ENCODE measurements around the gene NENF.
"Not testable (repeated sequence)": the region's sequence is repeated elsewhere in the genome, so short reads cannot be mapped to it uniquely, and the experiment has no call there.

The NENF gene

DNA sequence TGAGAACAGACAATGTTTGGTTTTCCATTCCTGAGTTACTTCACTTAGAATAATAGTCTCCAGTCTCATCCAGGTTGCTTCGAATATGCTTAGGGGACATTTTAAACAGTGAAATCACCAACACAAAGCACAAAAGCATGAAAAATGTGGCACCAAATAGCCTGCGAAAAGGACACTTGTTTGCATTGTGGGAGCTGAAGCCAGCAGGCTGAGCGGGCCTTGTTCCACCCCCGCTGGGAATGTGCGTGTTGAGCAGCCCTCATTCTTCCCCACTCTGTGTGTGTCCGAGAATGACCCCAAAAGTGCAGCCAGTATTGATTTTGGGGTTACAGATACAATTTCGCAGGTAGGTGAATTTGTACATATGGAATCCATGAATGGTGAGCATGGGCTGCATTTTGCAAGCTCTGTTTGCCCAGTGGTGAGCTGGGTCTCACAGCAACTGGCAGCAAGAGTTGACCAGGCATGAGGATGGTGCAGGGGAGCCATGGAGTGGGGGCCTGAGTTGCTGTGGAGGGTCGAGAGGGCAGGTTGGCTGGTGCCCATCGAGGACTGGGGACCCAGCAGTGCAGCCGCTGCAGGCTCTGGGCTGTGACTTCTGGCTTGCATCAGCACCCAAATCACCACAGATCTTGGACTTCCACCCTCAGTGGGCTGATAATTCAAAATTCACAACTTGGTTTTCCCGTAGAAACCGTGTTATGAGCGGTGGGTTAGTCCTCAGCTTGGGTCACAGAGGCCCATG, 29.4 kb downstream of the NENF start:
- DNase-seq, result no peak

GRCh38 chr1:212463565-212464285, 31.0 kb downstream of the NENF start:
- no peak for DNase-seq

DNA sequence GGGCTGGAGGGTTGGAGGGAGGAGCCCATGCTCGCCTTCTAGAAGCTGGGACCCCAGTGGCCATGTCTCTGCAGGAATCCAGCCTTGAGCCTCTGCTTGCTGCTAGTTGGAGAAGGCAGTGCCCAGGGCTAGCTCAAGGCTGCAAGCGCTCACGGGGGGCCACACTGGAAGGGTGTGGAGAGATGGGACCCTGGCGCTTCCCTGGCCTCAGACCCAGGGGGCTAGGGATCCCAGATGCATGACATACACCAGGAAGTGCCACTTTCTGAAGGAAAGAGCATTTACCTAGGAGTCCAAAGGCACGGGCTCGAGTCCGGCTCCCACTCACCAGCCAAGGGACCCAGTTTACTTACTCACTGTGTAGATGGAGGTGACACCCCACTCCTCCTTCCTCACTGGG, 32.6 kb downstream of the NENF start:
- DNase-seq, result no peak

DNA sequence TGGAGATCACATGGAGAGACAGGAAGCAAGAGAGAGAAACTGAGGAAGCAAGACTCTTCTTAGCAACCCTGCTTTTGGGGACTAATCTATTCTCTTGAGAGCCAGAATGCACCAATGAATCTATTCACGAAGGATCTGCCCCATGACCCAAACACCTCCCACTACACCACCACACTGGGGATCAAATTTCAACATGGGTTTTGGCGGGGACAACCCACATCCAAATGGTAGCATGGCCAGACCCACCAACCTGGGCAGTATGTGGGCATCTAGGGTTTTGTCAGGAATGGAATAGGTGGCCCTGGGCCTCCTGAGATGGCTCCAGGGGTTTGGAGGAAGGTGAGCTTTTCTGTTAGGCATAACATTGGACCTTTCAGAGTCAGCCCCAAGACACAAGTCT, 33.7 kb downstream of the NENF start:
- no peak for DNase-seq

DNA sequence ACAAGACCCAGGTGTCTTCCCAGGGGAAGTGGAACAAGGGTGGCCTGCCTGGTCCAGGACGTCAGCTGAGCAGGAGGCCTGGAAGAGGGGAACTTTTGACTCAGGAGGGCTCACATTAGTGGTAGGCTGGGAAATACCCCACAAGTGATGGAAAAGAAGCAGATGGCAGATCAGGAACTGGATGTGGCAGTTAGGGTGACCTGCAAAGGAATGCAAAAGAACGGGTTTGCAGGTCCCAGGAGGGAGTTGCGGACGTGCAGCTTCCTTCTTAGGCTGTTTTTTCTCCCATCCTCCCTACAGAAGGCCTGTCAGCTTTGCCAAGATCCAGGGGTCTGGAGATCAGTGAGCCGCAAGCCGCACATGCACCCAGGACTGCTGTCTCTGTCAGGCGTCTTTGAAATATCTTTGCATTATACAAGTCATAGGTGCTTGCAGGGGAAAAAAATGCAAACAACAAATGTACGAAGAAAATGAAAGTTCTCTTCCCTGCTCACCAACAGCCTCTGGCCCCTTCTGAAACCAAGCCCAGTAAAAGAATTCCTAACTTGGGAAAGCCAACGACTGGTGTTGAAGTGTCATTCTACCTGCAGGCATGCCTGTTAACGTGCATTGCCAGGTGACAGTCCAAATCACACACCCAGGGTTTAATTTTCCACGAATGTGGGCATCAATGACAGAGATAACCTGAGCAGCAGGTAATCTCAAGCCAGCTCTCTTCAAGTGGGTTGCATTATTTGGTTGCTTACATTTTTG, 34.4 kb downstream of the NENF start:
- no peak for DNase-seq

DNA sequence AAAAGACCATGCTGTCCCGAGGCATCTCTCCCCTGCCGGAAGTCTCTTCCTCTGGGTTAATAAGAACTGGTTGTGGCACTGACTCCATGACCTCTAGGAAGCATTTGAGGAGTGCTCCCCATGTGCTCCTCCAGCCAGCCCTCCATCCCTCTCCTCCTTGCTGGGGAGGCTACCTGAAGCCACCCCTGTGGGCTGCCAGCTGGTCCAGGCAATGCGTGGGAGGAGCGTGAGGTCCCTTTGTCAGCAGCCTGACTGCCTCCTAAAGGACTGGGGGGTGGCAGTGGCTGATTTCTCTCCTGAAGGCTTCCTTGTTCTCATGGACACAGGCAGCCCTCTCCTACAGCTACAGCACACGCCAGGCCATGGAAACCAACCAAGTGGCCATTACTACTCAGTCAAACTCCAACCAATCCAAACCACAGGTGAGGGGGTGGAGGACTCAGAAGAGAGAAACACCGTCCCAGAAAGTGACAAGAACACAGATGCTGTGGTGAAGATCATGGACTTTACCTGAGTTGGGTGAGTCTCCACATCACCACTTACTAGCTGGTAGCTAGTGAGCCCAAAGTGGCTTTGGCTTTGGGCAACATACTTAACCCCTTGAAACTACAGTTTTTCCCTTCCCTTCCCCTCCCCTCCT, 35.2 kb downstream of the NENF start:
- DNase-seq, result no peak

DNA sequence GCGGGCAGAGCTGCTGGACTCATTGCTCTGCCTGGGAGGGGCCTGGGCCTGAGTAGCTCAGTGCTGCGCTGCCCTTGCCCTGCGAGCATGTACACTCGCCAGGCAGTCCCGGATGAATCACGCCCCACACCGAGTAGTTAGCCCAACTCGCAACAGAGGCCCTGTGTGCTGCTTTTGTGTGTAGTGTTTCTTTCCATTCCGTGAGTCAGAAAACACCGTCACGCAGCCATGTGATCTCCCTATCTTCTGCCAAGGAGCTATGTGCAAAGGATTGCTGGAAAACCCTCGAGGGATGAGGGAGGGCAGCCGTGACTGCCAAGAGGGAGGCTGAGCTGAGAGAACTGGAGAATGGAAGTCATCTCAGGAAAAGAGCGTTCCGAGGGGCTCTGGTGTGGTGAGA, 37.3 kb downstream of the NENF start:
- DNase-seq, result no peak

GRCh38 chr1:212471286-212471685, 38.6 kb downstream of the NENF start:
- DNase-seq, result no peak

DNA sequence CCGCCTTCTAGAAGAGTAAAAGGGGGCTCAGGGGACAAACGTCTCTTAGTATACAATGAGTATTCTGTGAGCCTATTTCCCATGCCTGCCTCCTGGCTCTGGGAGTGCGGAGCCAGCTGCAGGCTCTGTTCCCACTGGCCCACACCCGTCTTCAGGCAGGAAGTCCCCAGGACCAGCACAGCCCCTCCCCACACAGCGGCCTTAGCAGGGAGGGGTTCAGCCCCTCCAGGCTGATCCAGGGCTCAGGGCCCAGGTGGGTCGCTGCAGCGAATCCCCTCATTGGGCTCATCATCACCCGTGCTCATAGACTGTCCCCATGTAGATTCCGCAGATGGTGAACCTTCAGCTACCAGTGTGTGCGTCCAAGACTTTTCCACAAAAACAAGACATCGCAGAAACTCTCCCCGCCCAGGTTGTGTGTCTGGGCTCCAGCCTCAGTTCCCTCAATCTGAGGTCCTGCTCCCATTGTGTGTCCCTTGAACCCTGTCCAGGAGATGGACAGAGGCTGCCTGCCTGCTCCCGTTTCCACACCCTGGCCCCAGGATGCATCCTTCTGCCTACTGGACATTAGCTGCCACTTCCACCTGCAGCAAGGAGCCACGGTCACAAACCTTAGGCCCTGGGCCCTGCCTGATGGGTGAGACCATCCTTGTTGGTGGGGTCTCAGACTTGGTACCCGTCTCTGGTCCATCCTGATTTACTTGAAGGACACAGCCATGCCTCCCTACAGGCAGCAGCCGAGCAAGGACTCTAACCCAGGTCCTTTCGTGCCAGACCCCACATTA, 39.4 kb downstream of the NENF start:
- DNase-seq, result no peak

DNA sequence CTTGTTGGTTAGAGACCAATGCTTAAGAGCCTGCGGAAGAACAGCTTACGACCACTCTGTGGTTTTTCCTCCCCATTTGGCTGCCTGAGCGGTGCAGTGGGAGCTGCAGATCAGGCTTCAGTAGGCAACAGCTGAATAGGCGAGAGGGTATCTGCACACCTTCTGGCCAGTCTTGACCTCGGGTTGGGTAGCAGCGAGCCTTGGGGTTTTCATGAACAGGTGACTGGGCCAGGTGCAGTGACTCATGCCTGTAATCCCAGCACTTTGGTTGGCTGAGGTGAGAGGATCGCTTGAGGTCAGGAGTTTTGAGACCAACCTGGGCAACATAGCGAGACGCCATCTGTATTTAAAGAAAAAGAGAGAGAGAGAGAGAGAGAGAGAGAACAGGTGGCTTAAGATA, 41.0 kb downstream of the NENF start:
- DNase-seq, result no peak

GRCh38 chr1:212475151-212475550, 42.4 kb downstream of the NENF start:
- DNase-seq, result no peak

GRCh38 chr1:212475831-212476230, 43.1 kb downstream of the NENF start:
- not testable (repeated sequence) for DNase-seq

GRCh38 chr1:212477014-212477679, 44.4 kb downstream of the NENF start:
- peak; percentile 70 to 73 for DNase-seq

- no peak for DNase-seq
Measured at GRCh38 chr1:212477680-212478466, 45.2 kb downstream of the NENF start.

- DNase-seq, result no peak
Measured at GRCh38 chr1:212478467-212479025, 45.8 kb downstream of the NENF start.

- no peak for DNase-seq
Measured at GRCh38 chr1:212479188-212479587, 46.5 kb downstream of the NENF start.

DNA sequence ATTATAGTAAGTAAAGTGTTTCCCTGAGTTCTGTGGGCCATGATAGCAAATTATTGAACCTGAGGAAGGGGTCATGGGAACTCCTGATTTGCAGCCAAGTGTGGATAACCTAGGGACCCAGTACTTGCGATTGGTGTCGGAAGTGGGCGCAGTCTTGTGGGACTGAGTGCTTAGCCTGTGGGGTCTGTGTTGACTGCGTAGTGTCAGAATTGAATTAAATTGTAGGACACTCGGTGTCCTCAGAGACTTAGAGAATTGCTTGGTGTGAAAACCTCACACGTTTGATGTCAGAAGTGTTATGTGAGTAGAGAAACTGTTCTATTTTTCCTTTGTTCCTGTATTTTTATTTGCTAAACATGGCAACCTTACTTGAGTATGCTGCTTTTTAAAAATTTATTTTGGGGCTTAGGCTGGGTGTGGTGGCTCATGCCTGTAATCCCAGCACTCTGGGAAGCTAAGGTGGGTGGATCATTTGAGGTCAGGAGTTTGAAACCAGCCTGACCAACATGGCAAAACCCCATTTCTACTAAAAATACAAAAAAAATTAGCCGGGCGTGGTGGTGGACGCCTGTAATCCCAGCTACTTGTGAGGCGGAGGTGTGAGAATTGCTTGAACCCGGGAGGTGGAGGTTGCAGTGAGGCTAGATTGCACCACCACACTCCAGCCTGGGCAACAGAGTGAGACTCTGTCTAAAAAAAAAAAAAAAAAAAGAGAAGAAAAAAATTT, 48.2 kb downstream of the NENF start:
- not testable (repeated sequence) for DNase-seq

GRCh38 chr1:212481438-212481767, 48.7 kb downstream of the NENF start:
- no peak for DNase-seq

DNA sequence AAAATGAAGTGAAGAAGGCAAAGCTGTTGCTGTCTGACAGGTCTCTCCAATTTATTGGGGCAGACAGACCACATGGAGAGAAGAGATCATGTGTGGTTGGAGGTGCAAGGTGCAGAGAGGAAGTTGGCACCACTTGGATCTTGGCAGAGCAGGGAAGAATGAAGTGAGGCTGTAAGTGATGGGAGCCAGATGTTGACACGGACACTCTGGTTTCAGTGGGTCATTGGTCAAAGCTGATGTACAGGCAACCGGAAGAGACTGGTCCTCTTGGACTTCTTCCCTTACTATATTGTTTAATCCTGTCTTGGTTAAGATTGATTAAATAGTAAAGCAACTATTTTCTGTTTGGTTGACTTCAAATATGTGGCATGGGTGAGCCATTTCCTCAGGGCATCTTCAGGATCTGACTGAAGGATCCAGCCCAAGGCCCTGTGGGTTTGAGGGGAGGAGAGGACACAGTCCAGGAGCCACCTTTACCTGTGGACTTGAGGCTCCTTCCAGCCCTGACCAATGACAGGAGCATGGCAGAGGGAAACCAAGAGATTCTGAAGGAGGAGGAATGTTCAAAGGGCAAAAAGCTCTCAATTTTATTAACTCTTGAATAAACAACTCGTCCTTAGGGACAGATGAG, 49.4 kb downstream of the NENF start:
- DNase-seq, result no peak
